ENCODE data around the gene C2orf74.
"Not testable (repeated sequence)": the region's sequence is repeated elsewhere in the genome, so short reads cannot be mapped to it uniquely, and the experiment has no call there.

The C2orf74 gene

DNA sequence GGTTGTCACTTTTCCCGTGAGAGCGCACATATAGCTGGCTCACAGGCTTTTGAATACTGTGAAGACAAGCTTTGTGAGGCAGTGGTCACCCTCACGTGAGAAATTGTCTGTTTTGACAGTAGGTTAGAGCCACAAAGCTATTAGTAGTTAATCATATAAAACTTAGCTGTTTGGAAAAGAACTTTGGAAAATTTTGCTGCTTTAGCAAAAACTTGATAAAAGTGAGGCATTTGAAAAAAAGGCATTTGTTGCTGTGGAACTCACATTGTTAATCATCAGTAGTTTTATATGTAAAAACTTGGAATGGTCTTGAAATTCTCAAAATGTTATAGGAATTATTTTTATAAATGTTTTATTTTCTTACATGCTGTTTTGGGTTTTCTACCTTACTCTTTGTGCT lies 22.3 kb downstream of the C2orf74 start:
- DNase-seq (ENCODE audit: low read depth), result no peak
- no peak overlapping the region for H3K4me3 ChIP-seq (ENCODE audit: low read depth, low read length)
- TF ChIP-seq, protein P1, sequence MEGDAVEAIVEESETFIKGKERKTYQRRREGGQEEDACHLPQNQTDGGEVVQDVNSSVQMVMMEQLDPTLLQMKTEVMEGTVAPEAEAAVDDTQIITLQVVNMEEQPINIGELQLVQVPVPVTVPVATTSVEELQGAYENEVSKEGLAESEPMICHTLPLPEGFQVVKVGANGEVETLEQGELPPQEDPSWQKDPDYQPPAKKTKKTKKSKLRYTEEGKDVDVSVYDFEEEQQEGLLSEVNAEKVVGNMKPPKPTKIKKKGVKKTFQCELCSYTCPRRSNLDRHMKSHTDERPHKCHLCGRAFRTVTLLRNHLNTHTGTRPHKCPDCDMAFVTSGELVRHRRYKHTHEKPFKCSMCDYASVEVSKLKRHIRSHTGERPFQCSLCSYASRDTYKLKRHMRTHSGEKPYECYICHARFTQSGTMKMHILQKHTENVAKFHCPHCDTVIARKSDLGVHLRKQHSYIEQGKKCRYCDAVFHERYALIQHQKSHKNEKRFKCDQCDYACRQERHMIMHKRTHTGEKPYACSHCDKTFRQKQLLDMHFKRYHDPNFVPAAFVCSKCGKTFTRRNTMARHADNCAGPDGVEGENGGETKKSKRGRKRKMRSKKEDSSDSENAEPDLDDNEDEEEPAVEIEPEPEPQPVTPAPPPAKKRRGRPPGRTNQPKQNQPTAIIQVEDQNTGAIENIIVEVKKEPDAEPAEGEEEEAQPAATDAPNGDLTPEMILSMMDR (IDR thresholded peaks at IDR 0.05; ENCODE audit: control insufficient read depth, extremely low read depth, insufficient read depth), result no peak

- DNase-seq (ENCODE audit: low read depth), result no peak
- no peak overlapping the region for H3K4me3 ChIP-seq (ENCODE audit: low read depth, low read length)
- TF ChIP-seq, protein P1 (IDR thresholded peaks at IDR 0.05; ENCODE audit: control insufficient read depth, extremely low read depth, insufficient read depth), result no peak
Measured at GRCh38 chr2:61185231-61185728, 23.3 kb downstream of the C2orf74 start.

GRCh38 chr2:61187085-61187484 lies 25.1 kb downstream of the C2orf74 start:
- TF ChIP-seq, protein P1 (IDR thresholded peaks at IDR 0.05; ENCODE audit: control insufficient read depth, extremely low read depth, insufficient read depth), result no peak
- H3K4me3 ChIP-seq (ENCODE audit: low read depth, low read length), result no peak overlapping the region

DNA sequence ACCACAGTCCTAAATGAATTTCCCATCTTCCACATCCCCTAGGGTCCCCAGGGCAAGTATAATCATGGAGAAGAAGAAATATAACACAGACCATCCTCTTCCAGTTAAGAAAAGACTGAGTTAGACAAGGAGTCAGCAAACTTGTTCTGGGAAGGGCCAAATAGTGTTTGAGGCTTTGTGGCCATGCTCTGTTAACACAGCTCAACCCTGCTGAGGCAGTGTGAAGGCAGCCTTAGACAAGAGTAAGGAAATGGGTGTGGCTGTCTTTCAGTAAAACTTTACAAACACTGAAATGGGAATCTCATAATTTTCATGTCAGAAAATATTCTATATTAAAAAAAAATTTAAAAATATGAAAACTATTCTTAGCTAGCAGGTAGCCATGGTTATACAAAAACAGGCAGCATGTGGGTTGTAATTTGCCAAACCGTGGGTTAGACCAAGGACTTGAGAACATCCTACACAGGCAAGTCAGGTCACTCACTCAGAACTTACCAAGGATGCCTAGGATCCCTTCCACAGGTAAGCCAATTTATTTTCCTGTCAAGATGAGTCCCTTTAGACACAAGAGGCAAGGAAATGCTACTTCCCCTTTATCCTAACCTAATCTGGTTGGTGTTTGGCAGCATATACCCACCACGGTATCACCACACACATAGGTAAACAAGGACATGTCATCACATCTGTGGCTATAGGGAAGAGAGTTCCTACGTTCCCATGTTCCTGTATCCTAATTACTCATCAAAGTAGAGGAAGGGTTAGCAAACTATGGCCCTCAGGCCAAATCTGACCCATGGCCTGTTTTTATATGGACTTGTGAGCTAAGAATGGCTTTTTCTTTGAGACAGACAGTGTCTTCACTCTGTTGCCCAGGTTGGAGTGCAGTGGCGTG lies 31.9 kb downstream of the C2orf74 start:
- DNase-seq (ENCODE audit: low read depth), result no peak
- H3K4me3 ChIP-seq (ENCODE audit: low read depth, low read length), result no peak overlapping the region
- TF ChIP-seq, protein P1 (IDR thresholded peaks at IDR 0.05; ENCODE audit: control insufficient read depth, extremely low read depth, insufficient read depth), result no peak

More at GRCh38 chr2:61187085-61187484, 25.1 kb downstream of the C2orf74 start:
- no peak for DNase-seq (ENCODE audit: low read depth)

- not testable (repeated sequence) for H3K4me3 ChIP-seq (ENCODE audit: low read depth, low read length); DNase-seq (ENCODE audit: low read depth)
Measured at GRCh38 chr2:61194646-61195045, 32.7 kb downstream of the C2orf74 start.

DNA sequence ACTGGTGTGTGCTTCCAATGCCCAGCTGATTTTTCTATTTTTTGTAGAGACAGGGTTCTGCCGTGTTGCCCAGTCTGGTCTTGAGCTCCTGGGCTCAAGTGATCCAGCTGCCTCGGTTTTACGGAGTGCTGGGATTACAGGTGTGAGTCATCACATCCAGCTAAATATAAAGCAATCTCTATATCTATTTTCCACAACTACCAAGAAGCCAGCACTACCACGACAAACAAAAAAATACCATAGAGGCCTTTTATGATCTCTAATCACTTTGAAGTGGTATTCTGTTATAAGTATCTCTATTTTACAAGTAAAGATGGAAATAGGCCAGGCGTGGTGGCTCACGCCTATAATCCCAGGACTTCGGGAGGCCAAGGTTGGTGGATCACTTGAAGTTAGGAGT lies 34.7 kb downstream of the C2orf74 start:
- DNase-seq (ENCODE audit: low read depth), result no peak

GRCh38 chr2:61205132-61205531 lies 43.1 kb downstream of the C2orf74 start:
- H3K4me3 ChIP-seq (ENCODE audit: low read depth, low read length), result no peak overlapping the region
- DNase-seq (ENCODE audit: low read depth), result no peak
- TF ChIP-seq, protein P1 (IDR thresholded peaks at IDR 0.05; ENCODE audit: control insufficient read depth, extremely low read depth, insufficient read depth), result no peak

More for the DNA sequence above, 34.7 kb downstream of the C2orf74 start:
- TF ChIP-seq, protein P1 (IDR thresholded peaks at IDR 0.05; ENCODE audit: control insufficient read depth, extremely low read depth, insufficient read depth), result no peak
- H3K4me3 ChIP-seq (ENCODE audit: low read depth, low read length), result no peak overlapping the region
